Measurements from ENCODE around the gene SEZ6.

The SEZ6 gene

DNA sequence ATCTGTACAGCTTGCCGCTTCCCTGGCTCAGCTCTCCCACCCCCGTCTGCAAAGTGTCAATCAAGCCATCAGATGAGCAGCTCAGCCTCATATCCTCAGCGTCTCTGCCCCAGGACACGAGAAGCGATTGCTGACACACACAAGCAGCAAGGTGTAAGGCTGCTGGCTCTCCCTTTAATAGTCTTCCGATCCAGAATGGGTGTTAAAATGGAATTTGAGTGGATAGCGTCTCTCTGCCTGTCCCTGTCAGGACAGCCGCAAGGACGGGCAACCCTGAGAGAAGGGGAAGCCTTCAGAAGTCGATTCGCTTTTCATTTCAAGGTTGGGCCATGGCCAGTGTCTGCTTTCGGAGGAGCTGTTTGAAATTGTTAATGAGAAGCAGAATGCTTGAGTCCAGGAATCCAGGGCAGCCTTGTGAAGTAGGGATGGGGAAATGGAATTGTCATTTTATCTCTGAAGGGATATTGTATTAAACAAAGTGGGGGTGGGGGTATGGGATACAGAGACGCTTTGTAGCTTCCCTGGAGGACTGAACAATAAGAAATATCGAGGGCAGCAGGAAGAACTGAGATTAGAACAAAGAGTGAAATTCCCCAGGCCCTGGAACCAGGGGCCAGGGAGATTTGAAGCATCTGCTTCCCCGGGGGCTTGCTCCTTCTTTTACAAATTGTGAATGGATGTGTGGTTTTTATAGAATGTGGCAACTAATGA, 32.4 kb upstream of the SEZ6 start:
- no peak for ATAC-seq (ENCODE audit: low read depth)
- TF ChIP-seq, protein P1, sequence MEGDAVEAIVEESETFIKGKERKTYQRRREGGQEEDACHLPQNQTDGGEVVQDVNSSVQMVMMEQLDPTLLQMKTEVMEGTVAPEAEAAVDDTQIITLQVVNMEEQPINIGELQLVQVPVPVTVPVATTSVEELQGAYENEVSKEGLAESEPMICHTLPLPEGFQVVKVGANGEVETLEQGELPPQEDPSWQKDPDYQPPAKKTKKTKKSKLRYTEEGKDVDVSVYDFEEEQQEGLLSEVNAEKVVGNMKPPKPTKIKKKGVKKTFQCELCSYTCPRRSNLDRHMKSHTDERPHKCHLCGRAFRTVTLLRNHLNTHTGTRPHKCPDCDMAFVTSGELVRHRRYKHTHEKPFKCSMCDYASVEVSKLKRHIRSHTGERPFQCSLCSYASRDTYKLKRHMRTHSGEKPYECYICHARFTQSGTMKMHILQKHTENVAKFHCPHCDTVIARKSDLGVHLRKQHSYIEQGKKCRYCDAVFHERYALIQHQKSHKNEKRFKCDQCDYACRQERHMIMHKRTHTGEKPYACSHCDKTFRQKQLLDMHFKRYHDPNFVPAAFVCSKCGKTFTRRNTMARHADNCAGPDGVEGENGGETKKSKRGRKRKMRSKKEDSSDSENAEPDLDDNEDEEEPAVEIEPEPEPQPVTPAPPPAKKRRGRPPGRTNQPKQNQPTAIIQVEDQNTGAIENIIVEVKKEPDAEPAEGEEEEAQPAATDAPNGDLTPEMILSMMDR (IDR thresholded peaks at IDR 0.05; ENCODE audit: poor library complexity, severe bottlenecking): no peak
- H3K27ac ChIP-seq (ENCODE audit: poor library complexity, severe bottlenecking): no peak overlapping the region
- no peaks in the 10 kb centered on the region for H3K36me3 ChIP-seq (ENCODE audit: low read depth)
- no peaks in the 10 kb centered on the region for H3K9me3 ChIP-seq (ENCODE audit: severe bottlenecking)
- peaks cover 16% of the 10 kb centered on the region for H3K27me3 ChIP-seq (ENCODE audit: insufficient read depth, poor library complexity, severe bottlenecking)
- no peak for DNase-seq (ENCODE audit: low spot score)
- H3K4me3 ChIP-seq (ENCODE audit: severe bottlenecking): no peak overlapping the region
- no peaks in the 10 kb centered on the region for H3K4me1 ChIP-seq (ENCODE audit: insufficient read depth, poor library complexity, severe bottlenecking)

DNA sequence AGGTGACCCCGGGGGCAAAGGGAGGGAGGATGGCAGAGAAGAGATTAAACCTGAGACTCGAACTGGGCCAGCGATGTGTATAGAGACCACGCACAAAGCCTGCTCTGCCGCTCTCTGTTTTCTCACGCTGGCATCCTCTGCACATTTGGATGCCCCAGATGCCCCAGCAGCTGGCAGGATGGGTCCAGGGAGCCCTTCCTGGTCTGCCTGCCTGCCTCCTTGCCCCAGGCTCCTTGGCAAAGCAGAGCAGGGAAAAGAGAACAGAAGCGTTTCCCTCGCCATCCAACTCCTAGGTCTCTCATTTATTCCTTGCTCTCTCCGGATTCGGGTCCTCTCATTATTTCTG, 31.9 kb upstream of the SEZ6 start:
- ATAC-seq (ENCODE audit: low read depth): no peak

DNA sequence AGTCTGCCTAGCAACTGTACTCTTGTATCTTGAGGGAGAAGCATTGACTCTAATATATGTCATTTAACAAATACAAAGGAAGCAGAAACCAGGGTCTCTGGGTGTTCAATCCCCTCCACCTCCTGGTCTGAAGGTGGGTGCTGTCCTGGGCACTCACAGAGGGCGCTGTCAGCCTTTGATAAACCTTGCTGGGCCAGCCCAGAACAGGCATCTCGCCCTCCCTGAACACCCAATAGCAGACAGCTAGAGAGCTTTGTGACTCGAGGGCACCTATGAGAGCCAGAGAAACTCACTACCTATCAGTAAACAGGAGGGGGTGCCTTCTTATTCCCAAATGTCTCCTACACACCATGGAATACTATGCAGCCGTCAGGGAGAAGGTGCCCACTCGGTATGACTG, 30.8 kb upstream of the SEZ6 start:
- Histone ChIP-seq H3K27ac (ENCODE audit: poor library complexity, severe bottlenecking) (no peak overlapping the region), H3K36me3 (ENCODE audit: low read depth) (no peaks in the 10 kb centered on the region), H3K4me3 (ENCODE audit: severe bottlenecking) (no peak overlapping the region), H3K9me3 (ENCODE audit: severe bottlenecking) (no peaks in the 10 kb centered on the region), H3K27me3 (ENCODE audit: insufficient read depth, poor library complexity, severe bottlenecking) (peaks cover 33% of the 10 kb centered on the region), H3K4me1 (ENCODE audit: insufficient read depth, poor library complexity, severe bottlenecking) (no peaks in the 10 kb centered on the region)
- DNase-seq (ENCODE audit: low spot score): no peak
- TF ChIP-seq, protein P1 (IDR thresholded peaks at IDR 0.05; ENCODE audit: poor library complexity, severe bottlenecking): no peak
- no peak for ATAC-seq (ENCODE audit: low read depth)

More for the DNA sequence above, 31.9 kb upstream of the SEZ6 start:
- TF ChIP-seq, protein P1 (IDR thresholded peaks at IDR 0.05; ENCODE audit: poor library complexity, severe bottlenecking): no peak
- Histone ChIP-seq H3K36me3 (ENCODE audit: low read depth) (no peaks in the 10 kb centered on the region), H3K27me3 (ENCODE audit: insufficient read depth, poor library complexity, severe bottlenecking) (peaks cover 22% of the 10 kb centered on the region), H3K9me3 (ENCODE audit: severe bottlenecking) (no peaks in the 10 kb centered on the region), H3K27ac (ENCODE audit: poor library complexity, severe bottlenecking) (no peak overlapping the region), H3K4me1 (ENCODE audit: insufficient read depth, poor library complexity, severe bottlenecking) (no peaks in the 10 kb centered on the region), H3K4me3 (ENCODE audit: severe bottlenecking) (no peak overlapping the region)
- DNase-seq (ENCODE audit: low spot score): no peak

DNA sequence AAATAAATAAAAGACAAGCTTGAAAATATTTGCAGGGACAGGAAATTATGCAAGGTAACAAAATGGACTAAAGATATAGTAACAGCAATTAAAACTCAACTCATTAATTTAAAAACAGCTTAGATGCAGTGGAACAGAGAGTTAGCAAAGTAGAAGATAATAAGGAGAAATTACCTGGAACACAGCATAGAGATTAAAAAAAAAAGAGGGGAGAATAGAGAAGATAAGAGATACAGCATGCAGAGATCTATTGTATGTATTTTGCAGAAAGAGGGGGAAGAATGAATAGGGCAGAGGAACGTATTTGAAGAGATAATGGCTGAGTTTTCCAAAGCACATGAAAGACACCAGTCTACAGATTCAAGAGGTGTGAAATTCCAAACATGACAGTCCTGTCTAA, 28.7 kb upstream of the SEZ6 start:
- H3K27me3 ChIP-seq (ENCODE audit: insufficient read depth, poor library complexity, severe bottlenecking): peaks cover 51% of the 10 kb centered on the region
- no peak overlapping the region for H3K4me3 ChIP-seq (ENCODE audit: severe bottlenecking)

DNA sequence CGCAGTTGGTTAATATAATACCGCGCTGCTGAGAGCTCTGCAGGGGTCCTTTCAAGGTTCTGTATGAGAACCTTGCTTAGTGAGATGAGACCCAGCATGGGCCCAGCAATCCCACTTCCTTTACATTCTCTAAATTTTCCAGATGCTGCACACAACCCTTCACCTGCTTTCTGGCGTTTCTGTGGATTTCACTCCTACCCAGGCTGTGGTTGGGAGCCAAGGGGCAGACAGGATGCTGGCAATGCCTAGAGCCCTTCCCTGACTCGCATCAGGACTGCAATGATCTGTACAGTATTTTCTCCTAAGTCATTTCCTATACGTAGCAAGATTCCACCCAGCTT, 27.0 kb upstream of the SEZ6 start:
- Histone ChIP-seq H3K27ac (ENCODE audit: poor library complexity, severe bottlenecking) (no peak overlapping the region), H3K9me3 (ENCODE audit: severe bottlenecking) (no peaks in the 10 kb centered on the region), H3K4me1 (ENCODE audit: insufficient read depth, poor library complexity, severe bottlenecking) (no peaks in the 10 kb centered on the region), H3K36me3 (ENCODE audit: low read depth) (no peaks in the 10 kb centered on the region), H3K4me3 (ENCODE audit: severe bottlenecking) (no peak overlapping the region), H3K27me3 (ENCODE audit: insufficient read depth, poor library complexity, severe bottlenecking) (peaks cover 56% of the 10 kb centered on the region)
- TF ChIP-seq, protein P1 (IDR thresholded peaks at IDR 0.05; ENCODE audit: poor library complexity, severe bottlenecking): no peak
- ATAC-seq (ENCODE audit: low read depth) (no peak), DNase-seq (ENCODE audit: low spot score) (no peak)

More for the DNA sequence above, 28.7 kb upstream of the SEZ6 start:
- no peaks in the 10 kb centered on the region for H3K36me3 ChIP-seq (ENCODE audit: low read depth)
- H3K9me3 ChIP-seq (ENCODE audit: severe bottlenecking): no peaks in the 10 kb centered on the region
- no peak for DNase-seq (ENCODE audit: low spot score)
- H3K4me1 ChIP-seq (ENCODE audit: insufficient read depth, poor library complexity, severe bottlenecking): no peaks in the 10 kb centered on the region
- H3K27ac ChIP-seq (ENCODE audit: poor library complexity, severe bottlenecking): no peak overlapping the region
- no peak for ATAC-seq (ENCODE audit: low read depth)
- TF ChIP-seq, protein P1 (IDR thresholded peaks at IDR 0.05; ENCODE audit: poor library complexity, severe bottlenecking): no peak

All from RWPE2 (cell line).